ENCODE results near the gene MRPL55.

- TF ChIP-seq ZBTB7A (IDR thresholded peaks at IDR 0.05; ENCODE audit: low read depth) (no peak), TAF1 (IDR thresholded peaks at IDR 0.05; ENCODE audit: low read depth) (no peak), RAD21 (IDR thresholded peaks at IDR 0.05; ENCODE audit: low read depth) (no peak), EP300 (IDR thresholded peaks at IDR 0.05; ENCODE audit: borderline replicate concordance) (no peak), TCF12 (IDR thresholded peaks at IDR 0.05; ENCODE audit: low read depth) (no peak), CEBPB (IDR thresholded peaks at IDR 0.05) (no peak)
- TF ChIP-seq, protein P1, sequence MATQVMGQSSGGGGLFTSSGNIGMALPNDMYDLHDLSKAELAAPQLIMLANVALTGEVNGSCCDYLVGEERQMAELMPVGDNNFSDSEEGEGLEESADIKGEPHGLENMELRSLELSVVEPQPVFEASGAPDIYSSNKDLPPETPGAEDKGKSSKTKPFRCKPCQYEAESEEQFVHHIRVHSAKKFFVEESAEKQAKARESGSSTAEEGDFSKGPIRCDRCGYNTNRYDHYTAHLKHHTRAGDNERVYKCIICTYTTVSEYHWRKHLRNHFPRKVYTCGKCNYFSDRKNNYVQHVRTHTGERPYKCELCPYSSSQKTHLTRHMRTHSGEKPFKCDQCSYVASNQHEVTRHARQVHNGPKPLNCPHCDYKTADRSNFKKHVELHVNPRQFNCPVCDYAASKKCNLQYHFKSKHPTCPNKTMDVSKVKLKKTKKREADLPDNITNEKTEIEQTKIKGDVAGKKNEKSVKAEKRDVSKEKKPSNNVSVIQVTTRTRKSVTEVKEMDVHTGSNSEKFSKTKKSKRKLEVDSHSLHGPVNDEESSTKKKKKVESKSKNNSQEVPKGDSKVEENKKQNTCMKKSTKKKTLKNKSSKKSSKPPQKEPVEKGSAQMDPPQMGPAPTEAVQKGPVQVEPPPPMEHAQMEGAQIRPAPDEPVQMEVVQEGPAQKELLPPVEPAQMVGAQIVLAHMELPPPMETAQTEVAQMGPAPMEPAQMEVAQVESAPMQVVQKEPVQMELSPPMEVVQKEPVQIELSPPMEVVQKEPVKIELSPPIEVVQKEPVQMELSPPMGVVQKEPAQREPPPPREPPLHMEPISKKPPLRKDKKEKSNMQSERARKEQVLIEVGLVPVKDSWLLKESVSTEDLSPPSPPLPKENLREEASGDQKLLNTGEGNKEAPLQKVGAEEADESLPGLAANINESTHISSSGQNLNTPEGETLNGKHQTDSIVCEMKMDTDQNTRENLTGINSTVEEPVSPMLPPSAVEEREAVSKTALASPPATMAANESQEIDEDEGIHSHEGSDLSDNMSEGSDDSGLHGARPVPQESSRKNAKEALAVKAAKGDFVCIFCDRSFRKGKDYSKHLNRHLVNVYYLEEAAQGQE (IDR thresholded peaks at IDR 0.05; ENCODE audit: low read depth), result no peak
Measured at GRCh38 chr1:228058172-228058948, 50.7 kb downstream of the MRPL55 start.
